ENCODE results near the gene CD1C.

CD1C gene

GRCh38 chr1:158324395-158324794 is 34.7 kb downstream of the CD1C start:
- no peak overlapping the region for H3K4me3 ChIP-seq (replicated peaks; ENCODE audit: low read depth, low read length)
- TF ChIP-seq CTCF (IDR thresholded peaks at IDR 0.05; ENCODE audit: low read depth, low read length, missing control alignments), result no peak
- DNase-seq (ENCODE audit: extremely low read depth, low read depth), result no peak

GRCh38 chr1:158327481-158327880 is 37.8 kb downstream of the CD1C start:
- TF ChIP-seq CTCF (IDR thresholded peaks at IDR 0.05; ENCODE audit: low read depth, low read length, missing control alignments), result no peak
- DNase-seq (ENCODE audit: extremely low read depth, low read depth), result no peak
- H3K4me3 ChIP-seq (replicated peaks; ENCODE audit: low read depth, low read length), result no peak overlapping the region

- TF ChIP-seq CTCF (IDR thresholded peaks at IDR 0.05; ENCODE audit: low read depth, low read length, missing control alignments), result no peak
- DNase-seq (ENCODE audit: extremely low read depth, low read depth), result no peak
- no peak overlapping the region for H3K4me3 ChIP-seq (replicated peaks; ENCODE audit: low read depth, low read length)
Observed at GRCh38 chr1:158328426-158328825, 38.7 kb downstream of the CD1C start.

GRCh38 chr1:158329300-158329699 is 39.6 kb downstream of the CD1C start:
- no peak overlapping the region for H3K4me3 ChIP-seq (replicated peaks; ENCODE audit: low read depth, low read length)
- no peak for DNase-seq (ENCODE audit: extremely low read depth, low read depth)
- no peak for TF ChIP-seq CTCF (IDR thresholded peaks at IDR 0.05; ENCODE audit: low read depth, low read length, missing control alignments)

- no peak for TF ChIP-seq CTCF (IDR thresholded peaks at IDR 0.05; ENCODE audit: low read depth, low read length, missing control alignments)
- no peak overlapping the region for H3K4me3 ChIP-seq (replicated peaks; ENCODE audit: low read depth, low read length)
- DNase-seq (ENCODE audit: extremely low read depth, low read depth), result no peak
Observed at GRCh38 chr1:158329733-158330132, 40.0 kb downstream of the CD1C start.

- no peak overlapping the region for H3K4me3 ChIP-seq (replicated peaks; ENCODE audit: low read depth, low read length)
- DNase-seq (ENCODE audit: extremely low read depth, low read depth), result no peak
- no peak for TF ChIP-seq CTCF (IDR thresholded peaks at IDR 0.05; ENCODE audit: low read depth, low read length, missing control alignments)
Observed at GRCh38 chr1:158330391-158331105, 40.8 kb downstream of the CD1C start.

- H3K4me3 ChIP-seq (replicated peaks; ENCODE audit: low read depth, low read length), result no peak overlapping the region
- no peak for TF ChIP-seq CTCF (IDR thresholded peaks at IDR 0.05; ENCODE audit: low read depth, low read length, missing control alignments)
- DNase-seq (ENCODE audit: extremely low read depth, low read depth), result no peak
Observed at GRCh38 chr1:158331106-158331425, 41.3 kb downstream of the CD1C start.

Measured in HFF-Myc (cell line).